B cell (primary cell): ENCODE measurements around the gene RPUSD3. TPM values are rescaled to one million over a fixed set of nuclear protein-coding genes. Genes with fewer than 3 reads are reported as not detected.

Source experiments
- ATAC-seq: fragments of 200-7000 bp; cut with Tn5 transposase; one replicate; pipeline ENCODE4 v1.10.0; 2021; ENCODE audit warnings: low read depth, mild to moderate bottlenecking, moderate number of reproducible peaks, moderate library complexity
- CTCF ChIA-PET: fragments of 350-600 bp; sonication (Branson Sonifier 250); formaldehyde crosslinking; loops from one replicate; lab custom pipeline; 2021; ENCODE audit warnings: antibody characterized with exemption, inconsistent platforms; lab: Charles Lee
- POLR2A ChIA-PET: fragments of 350-600 bp; sonication (Branson Sonifier 250); formaldehyde crosslinking; loops from one replicate; lab custom pipeline; 2021; ENCODE audit warnings: antibody characterized with exemption; lab: Charles Lee
- DNase-seq: peaks from one replicate; pipeline ENCODE4 v3.0.0; 2013
- H2AFZ ChIP-seq: 2 replicates; pipeline ENCODE4 v1.6.1; 2012; ENCODE audit warnings: mild to moderate bottlenecking, low read depth, low read length; ENCODE audit not compliant: insufficient read depth, poor library complexity, severe bottlenecking
- H3K27ac ChIP-seq, 2 donors: 1 replicate in 1 of 2; 2 replicates in 1 of 2; pipeline ENCODE4 v1.5.1; 2012 to 2013; ENCODE audit warnings: low read length in 2 of 2, mild to moderate bottlenecking in 2 of 2, moderate library complexity in 1 of 2
- H3K27me3 ChIP-seq, 4 experiments: fragments of 200-600 bp in 1 of 4; sonication (generic) in 1 of 4; replicated peaks in 1 of 4; 1 replicate in 2 of 4; 2 replicates in 2 of 4; pipeline versions ENCODE4 v1.6.1 to v1.7.0; 2013 to 2016; ENCODE audit warnings: low read length in 3 of 4, mild to moderate bottlenecking in 2 of 4, mixed read lengths in 1 of 4, moderate library complexity in 1 of 4; ENCODE audit not compliant: insufficient read depth in 4 of 4, control insufficient read depth in 3 of 4; ENCODE audit errors: control extremely low read depth in 1 of 4
- H3K36me3 ChIP-seq, 2 experiments: replicated peaks in 1 of 2; 1 replicate in 1 of 2; 2 replicates in 1 of 2; pipeline versions ENCODE4 v1.6.1 to v1.7.1; 2013; ENCODE audit warnings: low read length in 1 of 2; ENCODE audit not compliant: insufficient read depth in 2 of 2, control insufficient read depth in 1 of 2; ENCODE audit errors: control extremely low read depth in 1 of 2, extremely low read depth in 1 of 2
- H3K4me1 ChIP-seq, 2 donors: fragments of 200-600 bp in 1 of 2; sonication (generic) in 1 of 2; 1 replicate in 1 of 2; 2 replicates in 1 of 2; pipeline versions ENCODE4 v1.5.1 to v1.6.1; 2013 to 2017; ENCODE audit warnings: low read length in 2 of 2; ENCODE audit not compliant: control insufficient read depth in 2 of 2, insufficient read depth in 2 of 2
- H3K4me2 ChIP-seq: replicated peaks from 2 replicates; pipeline ENCODE3; 2012; ENCODE audit warnings: mild to moderate bottlenecking, low read depth, low read length; ENCODE audit not compliant: poor library complexity, severe bottlenecking
- H3K4me3 ChIP-seq, 5 experiments: fragments of 200-600 bp in 1 of 5; sonication (generic) in 1 of 5; 1 replicate in 3 of 5; 2 replicates in 2 of 5; pipeline versions ENCODE4 v1.5.1 to v1.7.0; 2011 to 2016; ENCODE audit warnings: low read length in 4 of 5, mild to moderate bottlenecking in 4 of 5, low read depth in 2 of 5, control low read depth in 1 of 5, moderate library complexity in 1 of 5; ENCODE audit not compliant: insufficient read depth in 1 of 5; ENCODE audit errors: control extremely low read depth in 1 of 5, extremely low read depth in 1 of 5
- H3K79me2 ChIP-seq: fragments of 200-600 bp; sonication (generic); one replicate; pipeline ENCODE4 v1.6.0; 2016; ENCODE audit warnings: low read length; ENCODE audit not compliant: control insufficient read depth, insufficient read depth
- H3K9ac ChIP-seq: fragments of 200-600 bp; sonication (generic); 2 replicates; pipeline ENCODE4 v1.6.1; 2017; ENCODE audit warnings: mild to moderate bottlenecking, low read length, moderate library complexity
- H3K9me3 ChIP-seq, 3 donors: one replicate each; pipeline versions ENCODE4 v1.6.1 to v1.7.1; 2013; ENCODE audit warnings: low read length in 2 of 3; ENCODE audit not compliant: control insufficient read depth in 2 of 3, insufficient read depth in 1 of 3; ENCODE audit errors: control extremely low read depth in 1 of 3
- H4K20me1 ChIP-seq: 2 replicates; pipeline ENCODE4 v1.6.0; 2012; ENCODE audit warnings: mild to moderate bottlenecking, low read length; ENCODE audit not compliant: insufficient read depth, control insufficient read depth, poor library complexity, severe bottlenecking
- H3K27ac Mint-ChIP-seq: one replicate; pipeline ENCODE4 v1.8.0; 2021; ENCODE audit warnings: mixed read lengths
- H3K27me3 Mint-ChIP-seq: one replicate; pipeline ENCODE4 v1.8.0; 2021; ENCODE audit warnings: mixed read lengths
- H3K4me1 Mint-ChIP-seq: one replicate; pipeline ENCODE4 v1.8.0; 2021; ENCODE audit warnings: mixed read lengths
- H3K4me3 Mint-ChIP-seq: one replicate; pipeline ENCODE4 v1.8.0; 2021; ENCODE audit warnings: mixed read lengths
- H3K9me3 Mint-ChIP-seq: one replicate; pipeline ENCODE4 v1.8.0; 2022; ENCODE audit warnings: mixed read lengths; ENCODE audit not compliant: insufficient read depth
- CTCF ChIP-seq: fragments of 200-600 bp; IDR thresholded peaks from one replicate; pipeline ENCODE4 v1.8.0; 2022; ENCODE audit warnings: antibody characterized with exemption, mild to moderate bottlenecking
- EZH2 ChIP-seq: IDR thresholded peaks from 2 replicates; pipeline ENCODE4 v1.6.1; 2012; ENCODE audit warnings: borderline replicate concordance, low read depth, mild to moderate bottlenecking, moderate library complexity, low read length; ENCODE audit not compliant: insufficient read depth, poor library complexity, severe bottlenecking
- WGBS: methylation state at CpG from one replicate; pipeline ENCODE4 v1.1.5; 2013; ENCODE audit warnings: missing lambda C conversion rate; ENCODE audit not compliant: insufficient coverage; 5-methylcytosine and 5-hydroxymethylcytosine counted together
- intact Hi-C: fragments of 100-400 bp; cut with micrococcal nuclease; formaldehyde crosslinking; loops from one replicate; pipeline ENCODE4 v1.10.0; 2022
- polyA plus RNA-seq: library from polyadenylated mRNA; depleted of rRNA; stranded (reverse); fragments of >200 nt; gene quantifications from 2 replicates; pipeline ENCODE4 v1.2.3, GENCODE V29; 2012
- total RNA-seq, 2 donors: library from RNA; stranded (reverse); fragments of 120-200 nt in 1 of 2; gene quantifications; 1 replicate in 1 of 2; 2 replicates in 1 of 2; pipeline versions ENCODE4 v1.2.3 to v1.2.4, GENCODE V29; 2013 to 2022

RPUSD3 gene
- total and polyA plus RNA-seq, 2 donors (not counting 1 experiment from before 2014, with no cell fraction given), result 57.0 to 60.7 TPM

GRCh38 chr3:9826815-9827573 is 16.8 kb downstream of the RPUSD3 start:
- ChIA-PET POLR2A (interaction anchor here (0.6 kb wide), 1 partner anchor 315 kb away, joined by 5 read pairs; the partner anchor contains the start of gene VHL), CTCF (interaction anchor here (1.4 kb wide), 1 partner anchor 18 kb away, joined by 3 read pairs; no protein-coding TSS in a partner anchor)
- intact Hi-C loops, result no loop called here
- Histone ChIP-seq H3K4me1 (no peaks in the 10 kb centered on the region), H3K79me2 (no peaks in the 10 kb centered on the region), H3K9me3 (no peaks in the 10 kb centered on the region), H3K4me2 (no peak overlapping the region), H3K27ac (no peak overlapping the region), H3K27me3 (no peaks in the 10 kb centered on the region), H4K20me1 (no peaks in the 10 kb centered on the region), H2AFZ (no peak overlapping the region), H3K9ac (no peak overlapping the region), H3K4me3 (no peak overlapping the region), H3K36me3 (peaks cover 2 to 7% of the 10 kb centered on the region in 2 experiments)
- Mint-ChIP-seq H3K4me3 (no peak overlapping the region), H3K27me3 (no peaks in the 10 kb centered on the region), H3K27ac (no peak overlapping the region), H3K9me3 (no peaks in the 10 kb centered on the region), H3K4me1 (peaks cover 2% of the 10 kb centered on the region)
- no peak for DNase-seq
- no peak for TF ChIP-seq CTCF
- TF ChIP-seq EZH2, result no peak
- 95% methylated on average over 17 of the region's 20 CpGs for WGBS
- ATAC-seq, result no peak

DNA sequence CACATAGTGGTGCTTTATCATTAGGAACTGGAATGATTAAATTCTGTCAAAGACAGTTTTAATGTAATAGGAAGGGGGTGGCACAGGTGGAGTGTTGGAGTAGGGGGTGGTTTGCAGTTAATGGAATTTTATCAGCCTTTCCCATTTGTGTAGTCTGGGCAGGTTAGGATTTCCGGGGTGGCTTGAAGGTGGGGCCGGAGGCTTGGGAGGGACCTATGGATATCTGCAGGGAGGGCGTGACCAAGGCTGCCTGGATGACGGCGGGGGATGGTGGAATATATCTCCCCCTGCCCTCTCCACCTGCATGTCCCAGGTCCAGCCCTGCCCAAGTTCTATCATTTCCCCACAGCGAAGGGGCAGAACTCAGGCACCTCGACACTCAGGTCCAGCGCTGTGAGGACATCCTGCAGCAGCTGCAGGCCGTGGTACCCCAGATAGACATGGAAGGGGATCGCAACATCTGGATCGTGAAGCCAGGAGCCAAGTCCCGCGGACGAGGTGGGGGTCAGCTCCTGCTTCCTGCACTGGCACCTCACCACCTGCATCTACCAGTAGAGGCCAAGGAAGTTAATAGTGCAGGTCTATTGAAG is 18.3 kb downstream of the RPUSD3 start:
- Mint-ChIP-seq H3K4me3 (no peak overlapping the region), H3K4me1 (peaks cover 2% of the 10 kb centered on the region), H3K27ac (no peak overlapping the region), H3K27me3 (no peaks in the 10 kb centered on the region), H3K9me3 (no peaks in the 10 kb centered on the region)
- TF ChIP-seq EZH2 (no peak), CTCF (no peak)
- intact Hi-C loops, result no loop called here
- no peaks in the 10 kb centered on the region for H4K20me1 ChIP-seq
- no peaks in the 10 kb centered on the region for H3K9me3 ChIP-seq
- CTCF ChIA-PET, result no interaction called here
- ATAC-seq (no peak), DNase-seq (no peak)
- H3K79me2 ChIP-seq, result no peaks in the 10 kb centered on the region
- H3K36me3 ChIP-seq, result peaks cover 2 to 7% of the 10 kb centered on the region in 2 experiments
- 95% methylated on average over 11 of the region's 14 CpGs for WGBS
- H3K27me3 ChIP-seq, result no peaks in the 10 kb centered on the region
- POLR2A ChIA-PET, result no interaction called here
- H3K4me3 ChIP-seq, result no peak overlapping the region
- H3K4me2 ChIP-seq, result no peak overlapping the region
- no peak overlapping the region for H3K9ac ChIP-seq
- H3K27ac ChIP-seq, result no peak overlapping the region
- no peaks in the 10 kb centered on the region for H3K4me1 ChIP-seq
- no peak overlapping the region for H2AFZ ChIP-seq
